RWPE2 (cell line): ENCODE data around the gene ACOT12.

Experiments
- ATAC-seq: fragments of 200-7000 bp; cut with Tn5 transposase; 3 replicates; pipeline ENCODE4 v1.9.1; 2021; ENCODE audit warnings: low read depth
- DNase-seq: peaks from one replicate; pipeline ENCODE4 v3.0.0-alpha.2; 2020; ENCODE audit warnings: low spot score
- H3K27ac ChIP-seq: fragments of 450-650 bp; 2 replicates; pipeline ENCODE4 v1.5.1; 2017; ENCODE audit warnings: mild to moderate bottlenecking; ENCODE audit not compliant: poor library complexity, severe bottlenecking
- H3K27me3 ChIP-seq: fragments of 250-450 bp; sonication (Bioruptor Pico); 2 replicates; pipeline ENCODE4 v1.5.1; 2021; ENCODE audit warnings: mild to moderate bottlenecking, moderate library complexity; ENCODE audit not compliant: insufficient read depth, poor library complexity, severe bottlenecking
- H3K36me3 ChIP-seq: fragments of 250-450 bp; sonication (Bioruptor Pico); 2 replicates; pipeline ENCODE4 v1.5.1; 2020; ENCODE audit warnings: low read depth, mild to moderate bottlenecking, moderate library complexity
- H3K4me1 ChIP-seq: fragments of 250-450 bp; sonication (Bioruptor Pico); 2 replicates; pipeline ENCODE4 v1.5.1; 2021; ENCODE audit warnings: mild to moderate bottlenecking, moderate library complexity; ENCODE audit not compliant: insufficient read depth, poor library complexity, severe bottlenecking
- H3K4me3 ChIP-seq: fragments of 250-450 bp; sonication (Bioruptor Pico); 2 replicates; pipeline ENCODE4 v1.5.1; 2021; ENCODE audit warnings: mild to moderate bottlenecking, moderate library complexity; ENCODE audit not compliant: severe bottlenecking
- H3K9me3 ChIP-seq: fragments of 250-450 bp; sonication (Bioruptor Pico); 2 replicates; pipeline ENCODE4 v1.5.1; 2021; ENCODE audit warnings: mild to moderate bottlenecking, moderate library complexity; ENCODE audit not compliant: severe bottlenecking
- TF ChIP-seq, protein P1 (sequence below): fragments of 450-650 bp; IDR thresholded peaks from one replicate; pipeline ENCODE4 v1.5.1; 2017; ENCODE audit warnings: mild to moderate bottlenecking, moderate library complexity; ENCODE audit not compliant: poor library complexity, severe bottlenecking

The ACOT12 gene

DNA sequence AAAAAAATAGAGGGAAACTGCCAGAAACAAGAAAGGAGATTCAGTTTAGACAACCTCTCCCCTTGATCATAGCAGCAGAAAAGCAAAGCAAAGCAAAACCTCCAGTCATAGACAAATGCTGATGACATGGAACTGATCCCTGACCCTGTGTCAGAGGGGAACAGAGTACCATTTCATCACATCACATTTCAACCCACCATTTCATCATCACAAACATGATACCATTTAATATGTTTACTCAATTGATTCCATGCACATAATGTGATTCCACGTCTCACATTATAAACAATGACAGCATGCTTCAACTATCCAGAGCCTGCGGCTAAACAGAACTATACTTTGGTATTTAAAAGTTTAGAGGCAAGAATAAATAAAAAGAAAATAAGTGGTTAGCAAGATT is 28.7 kb upstream of the ACOT12 start:
- no peak for DNase-seq
- H3K27me3 ChIP-seq = no peaks in the 10 kb centered on the region
- H3K36me3 ChIP-seq = no peaks in the 10 kb centered on the region
- H3K27ac ChIP-seq = peak overlapping the region; percentile 35
- H3K4me3 ChIP-seq = no peak overlapping the region
- no peaks in the 10 kb centered on the region for H3K9me3 ChIP-seq
- TF ChIP-seq, protein P1, sequence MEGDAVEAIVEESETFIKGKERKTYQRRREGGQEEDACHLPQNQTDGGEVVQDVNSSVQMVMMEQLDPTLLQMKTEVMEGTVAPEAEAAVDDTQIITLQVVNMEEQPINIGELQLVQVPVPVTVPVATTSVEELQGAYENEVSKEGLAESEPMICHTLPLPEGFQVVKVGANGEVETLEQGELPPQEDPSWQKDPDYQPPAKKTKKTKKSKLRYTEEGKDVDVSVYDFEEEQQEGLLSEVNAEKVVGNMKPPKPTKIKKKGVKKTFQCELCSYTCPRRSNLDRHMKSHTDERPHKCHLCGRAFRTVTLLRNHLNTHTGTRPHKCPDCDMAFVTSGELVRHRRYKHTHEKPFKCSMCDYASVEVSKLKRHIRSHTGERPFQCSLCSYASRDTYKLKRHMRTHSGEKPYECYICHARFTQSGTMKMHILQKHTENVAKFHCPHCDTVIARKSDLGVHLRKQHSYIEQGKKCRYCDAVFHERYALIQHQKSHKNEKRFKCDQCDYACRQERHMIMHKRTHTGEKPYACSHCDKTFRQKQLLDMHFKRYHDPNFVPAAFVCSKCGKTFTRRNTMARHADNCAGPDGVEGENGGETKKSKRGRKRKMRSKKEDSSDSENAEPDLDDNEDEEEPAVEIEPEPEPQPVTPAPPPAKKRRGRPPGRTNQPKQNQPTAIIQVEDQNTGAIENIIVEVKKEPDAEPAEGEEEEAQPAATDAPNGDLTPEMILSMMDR = no peak
- peak; percentile 52 for ATAC-seq
- peaks cover 42% of the 10 kb centered on the region for H3K4me1 ChIP-seq

DNA sequence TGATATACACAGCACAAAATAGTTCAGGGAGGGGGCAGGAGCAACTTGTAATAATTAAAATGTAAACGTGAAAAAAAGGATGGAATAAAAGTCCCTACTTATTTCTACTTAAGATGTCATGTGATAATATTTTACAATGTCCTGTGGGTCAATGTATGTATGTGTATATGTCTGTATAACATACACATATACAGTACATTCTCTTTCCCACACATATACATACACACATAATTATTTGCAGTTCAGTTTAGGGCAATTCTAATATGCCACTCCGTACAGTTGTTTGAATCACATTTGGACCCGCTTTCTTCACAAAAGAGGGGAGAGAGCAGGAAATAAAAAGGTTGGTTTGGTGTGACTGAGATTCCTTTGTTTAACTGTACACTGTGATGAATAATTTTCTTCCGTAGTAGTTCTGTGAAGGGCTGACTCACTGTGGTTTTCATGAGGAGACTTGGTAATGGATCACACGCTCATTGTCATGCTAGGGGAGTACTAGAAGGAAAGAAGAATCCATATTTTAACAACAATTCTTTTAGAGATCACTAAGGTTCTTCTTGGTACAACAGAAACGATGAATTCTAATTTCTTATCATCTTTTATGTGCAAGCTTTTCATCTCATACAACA is 26.2 kb upstream of the ACOT12 start:
- TF ChIP-seq, protein P1 = no peak
- ATAC-seq (peak; percentile 97), DNase-seq (no peak)
- no peaks in the 10 kb centered on the region for H3K36me3 ChIP-seq
- H3K4me1 ChIP-seq = peaks cover 53% of the 10 kb centered on the region
- no peak overlapping the region for H3K4me3 ChIP-seq
- no peaks in the 10 kb centered on the region for H3K27me3 ChIP-seq
- peak overlapping the region; percentile 59 for H3K27ac ChIP-seq
- H3K9me3 ChIP-seq = no peaks in the 10 kb centered on the region

DNA sequence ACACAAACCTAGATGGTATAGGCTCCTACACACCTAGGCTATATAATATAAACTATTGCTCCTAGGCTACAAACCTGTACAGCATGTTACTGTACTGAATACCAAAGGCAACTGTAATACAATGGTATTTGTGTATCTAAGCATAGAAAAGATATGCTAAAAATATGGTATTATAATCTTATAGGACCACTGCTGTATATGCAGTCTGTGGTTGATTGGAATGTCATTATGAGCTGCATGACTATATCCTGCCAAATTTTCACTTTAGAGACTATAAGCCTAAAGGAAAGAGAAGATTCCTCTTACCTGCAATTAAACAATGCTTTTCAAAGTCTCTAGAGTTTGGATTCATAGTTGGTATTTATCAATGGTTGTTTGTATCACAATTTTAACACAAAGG is 24.7 kb upstream of the ACOT12 start:
- H3K4me3 ChIP-seq = no peak overlapping the region
- H3K27ac ChIP-seq = no peak overlapping the region
- no peaks in the 10 kb centered on the region for H3K27me3 ChIP-seq
- DNase-seq = no peak
- no peaks in the 10 kb centered on the region for H3K36me3 ChIP-seq
- ATAC-seq = no peak
- no peaks in the 10 kb centered on the region for H3K9me3 ChIP-seq
- H3K4me1 ChIP-seq = peaks cover 53% of the 10 kb centered on the region
- TF ChIP-seq, protein P1 = no peak

DNA sequence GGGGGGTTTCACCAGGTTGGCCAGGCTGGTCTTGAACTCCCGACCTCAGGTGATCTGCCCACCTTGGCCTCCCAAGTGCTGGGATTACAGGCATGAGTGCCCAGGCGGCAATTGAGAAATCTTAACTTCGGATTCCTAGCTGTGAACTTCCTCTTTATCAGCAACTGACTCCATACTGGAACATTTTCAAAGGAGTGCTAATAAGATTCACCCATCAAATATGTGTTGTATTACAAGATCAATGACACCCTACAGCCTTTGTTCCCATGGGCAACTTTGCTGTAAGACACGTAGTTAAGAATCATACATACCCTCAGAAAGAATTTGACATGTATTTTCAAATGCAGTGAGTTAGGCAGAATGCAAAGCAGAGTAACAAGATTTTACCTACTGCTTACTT is 23.1 kb upstream of the ACOT12 start:
- no peak for DNase-seq
- TF ChIP-seq, protein P1 = no peak

DNA sequence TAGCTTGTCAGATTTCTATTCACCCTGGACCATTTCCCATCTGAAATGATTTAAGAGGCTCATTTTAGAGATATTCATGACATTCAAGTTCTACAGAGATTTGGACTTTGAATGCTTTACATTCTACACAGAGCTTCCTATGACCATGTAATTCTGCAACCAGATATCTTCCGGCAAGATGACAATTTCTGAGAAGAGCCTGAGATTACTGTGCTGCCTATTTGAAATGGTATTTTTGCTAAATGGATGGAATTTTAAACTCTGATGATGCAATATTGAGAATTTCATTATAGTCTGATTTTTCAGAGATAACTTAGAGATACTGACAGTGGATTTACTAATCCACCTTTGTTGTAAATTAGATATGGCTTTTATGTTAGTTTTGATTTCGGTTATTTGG is 16.0 kb upstream of the ACOT12 start:
- DNase-seq (no peak), ATAC-seq (no peak)
- Histone ChIP-seq H3K4me3 (no peak overlapping the region), H3K27ac (no peak overlapping the region), H3K9me3 (no peaks in the 10 kb centered on the region), H3K27me3 (no peaks in the 10 kb centered on the region), H3K36me3 (0 out of 2 replicates have a peak, but pooled peaks cover 3% of the 10 kb centered on the region), H3K4me1 (no peaks in the 10 kb centered on the region)
- TF ChIP-seq, protein P1 = no peak

More for the DNA sequence above, 23.1 kb upstream of the ACOT12 start:
- Histone ChIP-seq H3K9me3 (no peaks in the 10 kb centered on the region), H3K36me3 (0 out of 2 replicates have a peak, but pooled peaks cover 3% of the 10 kb centered on the region), H3K4me1 (peaks cover 39% of the 10 kb centered on the region), H3K27ac (peak overlapping the region; percentile 17), H3K4me3 (no peak overlapping the region), H3K27me3 (no peaks in the 10 kb centered on the region)
- ATAC-seq = peak; percentile 63
